Measurements from ENCODE around the gene CD79A. TPM values are rescaled to one million over a fixed set of nuclear protein-coding genes. Genes with fewer than 3 reads are reported as not detected.

CD79A gene
- total RNA-seq, 1 experiment from 2014 or later: 0.69 TPM

DNA sequence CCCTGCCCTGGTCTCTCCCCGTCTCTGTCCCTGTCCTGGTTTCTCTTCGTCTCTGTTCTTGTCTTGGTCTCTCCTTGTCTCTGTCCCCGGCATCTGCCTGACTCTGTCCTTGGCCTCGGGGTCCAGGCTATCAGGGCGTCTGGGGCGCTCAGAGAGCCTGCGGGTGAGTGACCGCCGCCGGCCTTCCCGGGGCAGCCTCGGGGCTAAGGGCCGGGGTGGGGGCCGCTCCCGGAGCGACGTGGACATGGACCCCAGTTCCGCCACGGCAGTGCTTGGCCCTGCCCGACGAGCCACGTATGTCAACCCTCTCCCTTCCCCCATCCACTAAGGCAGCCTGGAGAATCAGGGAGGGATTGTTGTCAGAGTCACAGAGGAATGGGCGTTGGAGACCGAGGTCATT is 20.7 kb downstream of the CD79A start:
- no peak overlapping the region for H2AFZ ChIP-seq (ENCODE audit: low read depth, low read length, poor library complexity, severe bottlenecking)
- BruUV-seq (replicated peaks): no TSS peak
- no peak overlapping the region for H3K27ac ChIP-seq (ENCODE audit: low read depth, low read length)
- no peaks in the 10 kb centered on the region for H3K9me2 ChIP-seq (ENCODE audit: insufficient read depth)
- peaks cover 36 to 39% of the 10 kb centered on the region in 2 experiments; a peak in 3 of 4 replicates for H3K36me3 ChIP-seq (ENCODE audit: control insufficient read depth in 1 of 2, insufficient read depth in 2 of 2, low read length in 2 of 2)
- H4K20me1 ChIP-seq (ENCODE audit: insufficient read depth): no peaks in the 10 kb centered on the region
- no peaks in the 10 kb centered on the region for H3K27me3 ChIP-seq (ENCODE audit: insufficient read depth, low read length)
- no peaks in the 10 kb centered on the region for H3K79me2 ChIP-seq (ENCODE audit: insufficient read depth, low read length)
- intact Hi-C loops (cut with micrococcal nuclease): no loop called here
- no peak overlapping the region for H3K4me3 ChIP-seq (replicated peaks in 1 of 2; ENCODE audit: low read depth in 1 of 2, low read length in 2 of 2)
- no peak overlapping the region for H3K9ac ChIP-seq (ENCODE audit: low read length)
- ChIA-PET POLR2A (no interaction called here), CTCF (no interaction called here), RAD21 (ENCODE audit: low non-redundant PET in 1 of 2, low total read pairs in 2 of 2, uncharacterized antibody in 2 of 2, unreplicated experiment in 2 of 2) (no interaction called here)
- H3K4me2 ChIP-seq (ENCODE audit: low read length): no peak overlapping the region
- ATAC-seq (no peak), DNase-seq (ENCODE audit: low read depth, low spot score) (no peak)
- no peaks in the 10 kb centered on the region for H3K9me3 ChIP-seq (ENCODE audit: control insufficient read depth in 1 of 2, insufficient read depth in 1 of 2, low read depth in 1 of 2, low read length in 2 of 2)
- H3K4me1 ChIP-seq (ENCODE audit: control insufficient read depth in 1 of 2, insufficient read depth in 2 of 2, low read length in 2 of 2): no peaks in the 10 kb centered on the region
- no peak for TF ChIP-seq SRF (IDR thresholded peaks at IDR 0.05; ENCODE audit: low read depth)
- TF ChIP-seq ZNF274 (IDR thresholded peaks at IDR 0.05; ENCODE audit: low read depth, low read length): no peak
- TF ChIP-seq, protein P1, sequence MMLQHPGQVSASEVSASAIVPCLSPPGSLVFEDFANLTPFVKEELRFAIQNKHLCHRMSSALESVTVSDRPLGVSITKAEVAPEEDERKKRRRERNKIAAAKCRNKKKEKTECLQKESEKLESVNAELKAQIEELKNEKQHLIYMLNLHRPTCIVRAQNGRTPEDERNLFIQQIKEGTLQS (IDR thresholded peaks at IDR 0.05): no peak
- TF ChIP-seq, protein P2, sequence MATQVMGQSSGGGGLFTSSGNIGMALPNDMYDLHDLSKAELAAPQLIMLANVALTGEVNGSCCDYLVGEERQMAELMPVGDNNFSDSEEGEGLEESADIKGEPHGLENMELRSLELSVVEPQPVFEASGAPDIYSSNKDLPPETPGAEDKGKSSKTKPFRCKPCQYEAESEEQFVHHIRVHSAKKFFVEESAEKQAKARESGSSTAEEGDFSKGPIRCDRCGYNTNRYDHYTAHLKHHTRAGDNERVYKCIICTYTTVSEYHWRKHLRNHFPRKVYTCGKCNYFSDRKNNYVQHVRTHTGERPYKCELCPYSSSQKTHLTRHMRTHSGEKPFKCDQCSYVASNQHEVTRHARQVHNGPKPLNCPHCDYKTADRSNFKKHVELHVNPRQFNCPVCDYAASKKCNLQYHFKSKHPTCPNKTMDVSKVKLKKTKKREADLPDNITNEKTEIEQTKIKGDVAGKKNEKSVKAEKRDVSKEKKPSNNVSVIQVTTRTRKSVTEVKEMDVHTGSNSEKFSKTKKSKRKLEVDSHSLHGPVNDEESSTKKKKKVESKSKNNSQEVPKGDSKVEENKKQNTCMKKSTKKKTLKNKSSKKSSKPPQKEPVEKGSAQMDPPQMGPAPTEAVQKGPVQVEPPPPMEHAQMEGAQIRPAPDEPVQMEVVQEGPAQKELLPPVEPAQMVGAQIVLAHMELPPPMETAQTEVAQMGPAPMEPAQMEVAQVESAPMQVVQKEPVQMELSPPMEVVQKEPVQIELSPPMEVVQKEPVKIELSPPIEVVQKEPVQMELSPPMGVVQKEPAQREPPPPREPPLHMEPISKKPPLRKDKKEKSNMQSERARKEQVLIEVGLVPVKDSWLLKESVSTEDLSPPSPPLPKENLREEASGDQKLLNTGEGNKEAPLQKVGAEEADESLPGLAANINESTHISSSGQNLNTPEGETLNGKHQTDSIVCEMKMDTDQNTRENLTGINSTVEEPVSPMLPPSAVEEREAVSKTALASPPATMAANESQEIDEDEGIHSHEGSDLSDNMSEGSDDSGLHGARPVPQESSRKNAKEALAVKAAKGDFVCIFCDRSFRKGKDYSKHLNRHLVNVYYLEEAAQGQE (IDR thresholded peaks at IDR 0.05; ENCODE audit: low read depth): no peak
- TF ChIP-seq, protein P3, sequence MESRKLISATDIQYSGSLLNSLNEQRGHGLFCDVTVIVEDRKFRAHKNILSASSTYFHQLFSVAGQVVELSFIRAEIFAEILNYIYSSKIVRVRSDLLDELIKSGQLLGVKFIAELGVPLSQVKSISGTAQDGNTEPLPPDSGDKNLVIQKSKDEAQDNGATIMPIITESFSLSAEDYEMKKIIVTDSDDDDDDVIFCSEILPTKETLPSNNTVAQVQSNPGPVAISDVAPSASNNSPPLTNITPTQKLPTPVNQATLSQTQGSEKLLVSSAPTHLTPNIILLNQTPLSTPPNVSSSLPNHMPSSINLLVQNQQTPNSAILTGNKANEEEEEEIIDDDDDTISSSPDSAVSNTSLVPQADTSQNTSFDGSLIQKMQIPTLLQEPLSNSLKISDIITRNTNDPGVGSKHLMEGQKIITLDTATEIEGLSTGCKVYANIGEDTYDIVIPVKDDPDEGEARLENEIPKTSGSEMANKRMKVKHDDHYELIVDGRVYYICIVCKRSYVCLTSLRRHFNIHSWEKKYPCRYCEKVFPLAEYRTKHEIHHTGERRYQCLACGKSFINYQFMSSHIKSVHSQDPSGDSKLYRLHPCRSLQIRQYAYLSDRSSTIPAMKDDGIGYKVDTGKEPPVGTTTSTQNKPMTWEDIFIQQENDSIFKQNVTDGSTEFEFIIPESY (IDR thresholded peaks at IDR 0.05; ENCODE audit: extremely low read depth, insufficient replicate concordance, low read length): no peak
- TF ChIP-seq YY1 (IDR thresholded peaks at IDR 0.05; ENCODE audit: extremely low read depth, insufficient replicate concordance, low read depth, low read length): no peak
- TF ChIP-seq EGR1 (IDR thresholded peaks at IDR 0.05; ENCODE audit: low read depth): no peak
- TF ChIP-seq POLR2AphosphoS5 (IDR thresholded peaks at IDR 0.05; ENCODE audit: low read depth, low read length): no peak
- no peak for TF ChIP-seq RAD21 (IDR thresholded peaks at IDR 0.05; ENCODE audit: low read depth)
- no peak for TF ChIP-seq SIN3A (IDR thresholded peaks at IDR 0.05; ENCODE audit: low read depth)
- TF ChIP-seq, protein P4, sequence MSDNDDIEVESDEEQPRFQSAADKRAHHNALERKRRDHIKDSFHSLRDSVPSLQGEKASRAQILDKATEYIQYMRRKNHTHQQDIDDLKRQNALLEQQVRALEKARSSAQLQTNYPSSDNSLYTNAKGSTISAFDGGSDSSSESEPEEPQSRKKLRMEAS (IDR thresholded peaks at IDR 0.05): no peak
- TF ChIP-seq EZH2phosphoT487 (IDR thresholded peaks at IDR 0.05; ENCODE audit: borderline replicate concordance): no peak
- TF ChIP-seq JUND (IDR thresholded peaks at IDR 0.05): no peak
- no peak for TF ChIP-seq ELF1 (IDR thresholded peaks at IDR 0.05; ENCODE audit: borderline replicate concordance, low read depth)
- TF ChIP-seq POLR2A (IDR thresholded peaks at IDR 0.05; ENCODE audit: borderline replicate concordance, extremely low read depth, insufficient read depth, insufficient read length): no peak

Data from HCT116 (cell line).